GM18861 (cell line): Measurements from ENCODE around the gene ID2.
"Not testable (repeated sequence)": the region's sequence is repeated elsewhere in the genome, so short reads cannot be mapped to it uniquely, and the experiment has no call there.

Experiments
- ATAC-seq: cut with Tn5 transposase; IDR thresholded peaks from one replicate; pipeline ENCODE4 v1.9.1; 2021; ENCODE audit not compliant: unreplicated experiment

The ID2 gene

GRCh38 chr2:8725838-8726237 lies 44.0 kb downstream of the ID2 start:
- no peak for ATAC-seq

GRCh38 chr2:8728305-8729015 lies 46.6 kb downstream of the ID2 start:
- ATAC-seq: no peak

GRCh38 chr2:8729101-8729500 lies 47.2 kb downstream of the ID2 start:
- not testable (repeated sequence) for ATAC-seq

GRCh38 chr2:8729939-8730338 lies 48.1 kb downstream of the ID2 start:
- no peak for ATAC-seq

- no peak for ATAC-seq
These were observed 50.7 kb downstream of the ID2 start for GRCh38 chr2:8732601-8733000.
